NCI-H1694 (cell line): Measurements from ENCODE around the gene KCNAB2.

ENCODE experiments used
- DNase-seq: peaks from one replicate; lab custom pipeline; 2025; lab: John Stamatoyannopoulos, UW

KCNAB2 gene

GRCh38 chr1:6130036-6130435, 84.3 kb downstream of the KCNAB2 start:
- no peak for DNase-seq

GRCh38 chr1:6130596-6130995, 84.9 kb downstream of the KCNAB2 start:
- DNase-seq, result no peak

- no peak for DNase-seq
These were observed 85.9 kb downstream of the KCNAB2 start for GRCh38 chr1:6131561-6131960.

DNA sequence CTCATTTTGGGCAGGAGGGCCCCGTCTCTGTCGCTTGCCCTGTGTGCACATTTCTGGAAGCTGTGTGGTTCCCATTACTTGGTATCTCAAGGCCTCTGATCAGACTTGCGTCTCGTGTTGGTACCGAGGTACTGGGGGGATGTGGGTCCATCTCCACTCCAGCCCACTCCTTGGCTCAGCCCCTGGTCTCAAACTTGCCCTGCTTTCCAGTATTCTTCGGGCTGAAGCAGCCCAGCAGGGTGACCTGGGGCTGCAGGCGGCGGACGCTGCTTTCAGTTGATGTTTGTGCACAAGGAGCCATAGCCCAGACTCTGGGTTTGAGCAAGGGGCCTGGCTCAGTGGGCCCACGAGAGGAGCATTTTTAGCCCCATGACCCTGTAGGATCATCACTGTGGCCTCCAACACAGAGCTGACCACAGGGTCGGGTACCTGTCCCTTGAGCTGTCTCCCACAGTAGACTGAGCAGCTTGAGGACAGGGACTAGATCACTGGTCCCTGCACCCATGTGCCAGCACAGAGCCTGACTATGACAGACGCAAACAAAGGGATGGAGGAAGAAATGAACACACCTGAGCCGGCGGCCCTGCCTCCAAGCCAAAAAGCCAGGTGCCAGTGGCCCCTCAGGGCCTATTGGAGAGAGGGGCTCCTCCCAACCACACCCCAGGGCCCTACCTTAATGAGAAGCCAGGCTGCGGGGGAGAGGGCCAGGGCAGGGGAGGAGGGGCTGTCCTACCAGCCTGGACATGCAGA, 87.6 kb downstream of the KCNAB2 start:
- no peak for DNase-seq

- DNase-seq, result no peak
These were observed 88.5 kb downstream of the KCNAB2 start for GRCh38 chr1:6134206-6134605.

DNA sequence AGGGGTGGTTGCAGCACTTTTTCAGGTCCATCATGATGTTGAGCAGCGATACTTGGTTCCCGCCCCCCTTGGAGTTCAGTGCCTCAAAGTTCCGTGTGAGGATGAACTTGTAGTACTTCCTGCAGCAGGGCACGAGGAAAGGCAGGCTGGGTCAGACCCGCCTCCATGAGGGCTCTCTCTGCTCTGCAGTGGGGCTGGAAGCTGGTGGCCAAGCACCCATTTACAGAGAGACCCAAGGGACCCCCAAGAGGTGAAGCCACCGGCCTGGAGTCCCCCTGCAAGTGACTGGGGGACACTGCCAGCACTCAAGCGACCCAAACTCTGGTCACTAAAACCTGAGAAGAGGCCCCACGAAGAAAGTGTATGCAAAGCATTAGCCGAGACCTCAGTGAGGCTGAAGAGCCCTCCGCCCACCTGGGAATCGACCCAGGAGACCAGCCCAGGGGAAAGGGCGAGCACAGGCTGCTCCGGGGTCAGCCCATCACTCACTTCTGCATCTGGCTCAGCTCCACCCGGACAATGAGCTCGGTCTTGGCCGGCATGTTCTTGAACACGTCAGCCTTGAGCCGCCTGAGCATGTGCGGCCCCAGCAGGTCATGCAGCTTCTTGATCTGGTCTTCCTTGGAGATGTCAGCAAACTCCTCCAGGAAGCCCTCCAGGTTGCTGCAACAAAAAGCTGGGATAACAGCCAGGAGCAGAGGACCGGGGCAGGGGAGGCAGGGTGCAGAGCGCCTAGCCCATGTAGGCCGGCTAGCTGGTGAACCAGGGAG, 89.2 kb downstream of the KCNAB2 start:
- no peak for DNase-seq

- DNase-seq, result no peak
These were observed 91.0 kb downstream of the KCNAB2 start for GRCh38 chr1:6136516-6137220.

- no peak for DNase-seq
These were observed 92.1 kb downstream of the KCNAB2 start for GRCh38 chr1:6137758-6138157.

GRCh38 chr1:6140413-6140812, 94.7 kb downstream of the KCNAB2 start:
- DNase-seq, result no peak

DNA sequence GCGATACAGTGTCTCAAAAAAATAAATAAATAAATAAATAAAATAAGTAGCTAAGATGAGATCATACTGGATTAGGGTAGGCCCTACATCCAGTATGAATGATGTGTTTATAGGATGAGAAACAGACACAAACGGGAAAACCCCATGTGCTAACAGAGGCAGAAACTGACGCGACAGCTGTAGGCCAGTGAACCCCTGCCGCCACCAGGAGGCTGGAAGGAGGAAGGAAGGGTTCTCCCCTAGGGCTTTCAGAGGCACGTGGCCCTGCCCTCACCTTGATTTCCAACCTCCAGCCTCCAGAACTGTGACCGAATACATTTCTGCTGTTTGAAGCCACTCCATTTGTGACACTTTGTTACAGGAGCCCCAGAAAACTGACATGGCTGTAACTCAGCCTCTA, 95.9 kb downstream of the KCNAB2 start:
- DNase-seq, result no peak

DNA sequence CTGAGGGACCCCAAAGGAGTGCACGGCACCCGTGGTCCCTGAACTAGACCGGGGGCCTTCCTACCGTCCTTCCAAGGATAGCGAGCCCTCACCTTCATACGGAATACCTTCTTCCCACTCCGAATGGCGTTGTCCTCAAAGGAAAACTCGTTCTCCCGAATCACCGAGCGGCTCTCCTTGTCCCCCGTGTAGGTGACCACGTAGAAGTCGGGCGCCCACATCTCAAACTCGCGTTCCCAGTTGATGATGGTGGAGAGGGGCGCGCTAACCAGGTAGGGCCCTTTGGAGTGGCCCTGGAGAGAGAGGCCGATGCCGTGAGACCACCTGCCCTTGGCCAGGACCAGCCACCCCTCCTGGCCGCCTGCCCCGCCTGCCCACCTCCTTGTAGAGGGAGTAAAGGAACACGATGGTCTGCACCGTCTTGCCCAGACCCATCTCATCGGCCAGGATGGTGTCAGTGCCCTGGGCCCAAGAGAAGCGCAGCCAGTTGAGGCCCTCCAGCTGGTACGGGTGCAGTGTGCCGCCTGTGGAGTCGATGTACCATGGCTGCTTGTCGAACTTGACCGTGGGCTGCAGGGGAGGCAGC, 96.4 kb downstream of the KCNAB2 start:
- DNase-seq, result no peak

GRCh38 chr1:6142734-6143133, 97.0 kb downstream of the KCNAB2 start:
- DNase-seq, result no peak

DNA sequence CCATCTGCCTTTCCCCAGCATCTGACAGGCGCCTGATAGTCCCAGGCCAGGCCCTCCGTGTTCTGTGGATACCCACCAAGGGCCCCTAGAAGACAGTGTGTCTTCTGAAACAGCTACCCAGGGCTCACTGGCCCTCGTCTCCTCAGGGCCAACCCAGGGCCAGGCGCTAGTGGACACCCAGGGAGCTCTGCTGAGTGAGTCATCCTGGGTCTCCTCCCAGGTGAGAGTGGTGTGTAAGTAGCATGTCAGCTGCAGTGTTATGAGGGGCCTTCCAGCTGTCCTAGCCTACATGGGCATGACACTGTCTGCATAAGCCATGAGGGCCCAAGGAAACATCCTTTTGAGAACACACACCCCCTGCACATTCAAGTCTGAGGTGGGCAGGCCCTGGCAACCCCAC, 97.7 kb downstream of the KCNAB2 start:
- DNase-seq, result no peak

DNA sequence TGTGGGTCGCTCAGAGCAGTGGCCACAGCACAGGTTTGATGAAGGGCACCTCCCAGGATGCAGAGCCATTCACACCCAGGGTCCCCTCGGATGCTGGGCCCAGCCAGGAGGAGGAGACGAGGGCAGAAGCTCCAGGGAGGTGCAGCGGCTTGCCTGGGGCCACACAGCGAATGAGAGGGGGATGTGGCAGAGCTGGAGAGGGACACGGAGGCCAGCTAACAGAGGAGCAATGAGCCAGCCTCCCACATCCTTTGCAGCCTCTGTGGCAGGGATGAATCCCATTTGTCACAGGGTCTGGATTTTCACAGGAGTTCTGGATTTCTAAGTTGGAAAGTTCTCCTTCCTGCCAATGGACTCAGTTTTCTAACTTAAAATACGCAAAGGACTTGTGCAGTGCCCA, 98.5 kb downstream of the KCNAB2 start:
- no peak for DNase-seq

- no peak for DNase-seq
These were observed 99.1 kb downstream of the KCNAB2 start for GRCh38 chr1:6144647-6145395.

GRCh38 chr1:6145396-6145750, 99.7 kb downstream of the KCNAB2 start:
- no peak for DNase-seq

- no peak for DNase-seq
These were observed 100.2 kb downstream of the KCNAB2 start for GRCh38 chr1:6145864-6146410.

DNA sequence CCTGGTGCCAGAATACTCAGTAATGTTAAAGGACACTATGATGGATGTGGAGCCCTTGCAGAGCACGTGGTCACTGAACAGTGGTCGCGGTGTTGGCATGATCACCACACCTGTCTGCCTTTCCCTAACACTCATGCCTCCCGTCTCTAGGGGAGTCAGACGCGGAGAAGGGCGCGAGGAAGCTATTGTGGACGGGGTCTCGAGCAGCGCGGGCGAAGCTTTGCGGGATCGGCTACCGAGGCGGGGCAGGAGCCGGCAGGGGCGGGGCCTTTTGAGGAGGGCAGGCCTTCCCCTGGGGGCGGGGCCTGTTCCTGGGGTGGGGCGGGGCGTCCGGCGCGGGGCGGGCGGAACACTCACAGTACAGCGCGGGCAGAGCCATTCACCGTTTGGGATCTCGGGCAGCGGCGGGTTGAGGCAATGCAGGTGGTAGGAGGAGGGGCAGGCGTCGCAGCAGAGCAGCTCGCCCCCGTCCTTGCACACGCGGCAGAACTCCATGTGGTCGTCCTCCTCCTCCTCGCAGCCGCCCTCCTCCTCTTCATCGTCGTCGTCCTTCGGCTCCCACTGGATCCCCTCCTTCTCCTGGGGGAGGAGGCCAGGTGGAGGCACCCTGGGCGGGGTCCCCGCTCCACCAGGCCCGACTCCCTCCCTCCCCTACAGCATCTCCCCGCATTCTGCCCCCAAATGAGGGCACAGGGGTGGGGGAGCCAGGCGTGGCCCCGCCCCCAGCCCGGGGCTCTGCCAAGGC, 103.0 kb downstream of the KCNAB2 start:
- no peak for DNase-seq

DNA sequence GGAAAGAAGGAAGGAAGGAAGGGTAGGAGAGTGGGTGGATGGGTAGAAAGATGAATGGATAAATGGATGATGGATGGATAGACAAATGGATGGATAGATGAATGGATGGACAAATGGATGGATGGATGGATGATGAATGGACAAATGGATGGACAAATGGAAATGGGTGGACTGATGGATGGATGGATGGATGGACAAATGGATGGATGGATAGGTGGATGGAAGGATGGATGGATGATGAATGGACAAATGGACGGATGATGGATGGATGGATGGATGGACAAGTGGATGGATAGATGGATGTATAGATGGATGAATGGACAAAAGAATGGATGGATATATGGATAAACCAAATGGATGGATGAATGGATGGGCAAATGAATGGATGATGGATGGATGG, 103.9 kb downstream of the KCNAB2 start:
- DNase-seq, result no peak

GRCh38 chr1:6150006-6150938, 104.6 kb downstream of the KCNAB2 start:
- no peak for DNase-seq
